HepG2 (cell line): ENCODE results near the gene TMSB15C. TPM values are rescaled to one million over a fixed set of nuclear protein-coding genes. Genes with fewer than 3 reads are reported as not detected.

ENCODE experiments used
- HMGXB4 ChIP-seq, 2 experiments: sonication (generic) in 1 of 2; formaldehyde crosslinking in 1 of 2; IDR thresholded peaks; 2 replicates each; pipeline versions ENCODE4 v1.4.0 to v1.6.1; 2018 to 2020; ENCODE audit warnings: missing genetic modification reagents in 2 of 2, borderline replicate concordance in 1 of 2, low read depth in 1 of 2, mild to moderate bottlenecking in 1 of 2, missing biosample characterization in 1 of 2
- KLF12 ChIP-seq: sonication (generic); formaldehyde crosslinking; IDR thresholded peaks from 2 replicates; pipeline ENCODE4 v1.4.0; 2020; ENCODE audit warnings: missing genetic modification reagents, borderline replicate concordance
- MYC ChIP-seq: sonication (generic); formaldehyde crosslinking; IDR thresholded peaks from 2 replicates; pipeline ENCODE4 v1.9.0; 2021; ENCODE audit warnings: missing genetic modification reagents, borderline replicate concordance
- NR2F6 ChIP-seq, 2 experiments: IDR thresholded peaks; 2 replicates each; pipeline ENCODE4 v1.6.1; 2016; ENCODE audit warnings: antibody characterized with exemption in 1 of 2, mild to moderate bottlenecking in 1 of 2
- PATZ1 ChIP-seq: sonication (generic); formaldehyde crosslinking; IDR thresholded peaks from 2 replicates; pipeline ENCODE4 v1.4.0; 2020; ENCODE audit warnings: missing genetic modification reagents
- THYN1 ChIP-seq: sonication (generic); formaldehyde crosslinking; IDR thresholded peaks from 2 replicates; pipeline ENCODE4 v1.8.1; 2023; ENCODE audit warnings: low read depth, mild to moderate bottlenecking, moderate library complexity, missing genetic modification reagents, borderline replicate concordance
- ZNF10 ChIP-seq: sonication (generic); formaldehyde crosslinking; IDR thresholded peaks from 2 replicates; pipeline ENCODE4 v1.4.0; 2020; ENCODE audit warnings: mild to moderate bottlenecking, low read depth, missing genetic modification reagents, borderline replicate concordance
- ZNF263 ChIP-seq: sonication (generic); formaldehyde crosslinking; IDR thresholded peaks from 2 replicates; pipeline ENCODE4 v1.4.0; 2020; ENCODE audit warnings: missing genetic modification reagents
- ZNF362 ChIP-seq: sonication (generic); formaldehyde crosslinking; IDR thresholded peaks from 2 replicates; pipeline ENCODE4 v1.4.0; 2020; ENCODE audit warnings: missing genetic modification reagents, mild to moderate bottlenecking, borderline replicate concordance
- ZNF891 ChIP-seq: sonication (generic); formaldehyde crosslinking; IDR thresholded peaks from 2 replicates; pipeline ENCODE4 v1.5.0; 2020; ENCODE audit warnings: mild to moderate bottlenecking, missing genetic modification reagents
- polyA plus RNA-seq, 8 experiments: library from polyadenylated mRNA; depleted of rRNA in 3 of 8; stranded (reverse) in 7 of 8; unstranded in 1 of 8; fragments of >200 nt; fragmentation: Illumina TruSeq in 4 of 8; extraction: Trizol in 4 of 8; gene quantifications; 2 replicates each; pipeline versions ENCODE4 v1.2.1 to v1.2.3, GENCODE V29; 2011 to 2016; ENCODE audit warnings: low read depth in 4 of 8, missing spikeins in 1 of 8, mixed read lengths in 1 of 8; ENCODE audit not compliant: insufficient read depth in 1 of 8
- total RNA-seq, 5 experiments: library from RNA; depleted of rRNA; stranded (reverse); fragments of >200 nt; fragmentation: Illumina TruSeq; extraction: Trizol; gene quantifications; 2 replicates each; pipeline ENCODE4 v1.2.3, GENCODE V29; 2016; ENCODE audit warnings: low read depth in 1 of 5
- TF ChIP-seq, protein P1 (sequence below): sonication (generic); formaldehyde crosslinking; conservative IDR thresholded peaks from 2 replicates; pipeline ENCODE4 v1.4.0; 2020; ENCODE audit warnings: mild to moderate bottlenecking, missing genetic modification reagents, moderate library complexity
- TF ChIP-seq, protein P2 (sequence below): sonication (generic); formaldehyde crosslinking; IDR thresholded peaks from 2 replicates; pipeline ENCODE4 v1.4.0; 2020; ENCODE audit warnings: mild to moderate bottlenecking, missing genetic modification reagents

The TMSB15C gene
- total and polyA plus RNA-seq, 2 of the 13 experiments (the other 11 are each of a cell fraction or from before 2014, with no cell fraction given), result not detected

DNA sequence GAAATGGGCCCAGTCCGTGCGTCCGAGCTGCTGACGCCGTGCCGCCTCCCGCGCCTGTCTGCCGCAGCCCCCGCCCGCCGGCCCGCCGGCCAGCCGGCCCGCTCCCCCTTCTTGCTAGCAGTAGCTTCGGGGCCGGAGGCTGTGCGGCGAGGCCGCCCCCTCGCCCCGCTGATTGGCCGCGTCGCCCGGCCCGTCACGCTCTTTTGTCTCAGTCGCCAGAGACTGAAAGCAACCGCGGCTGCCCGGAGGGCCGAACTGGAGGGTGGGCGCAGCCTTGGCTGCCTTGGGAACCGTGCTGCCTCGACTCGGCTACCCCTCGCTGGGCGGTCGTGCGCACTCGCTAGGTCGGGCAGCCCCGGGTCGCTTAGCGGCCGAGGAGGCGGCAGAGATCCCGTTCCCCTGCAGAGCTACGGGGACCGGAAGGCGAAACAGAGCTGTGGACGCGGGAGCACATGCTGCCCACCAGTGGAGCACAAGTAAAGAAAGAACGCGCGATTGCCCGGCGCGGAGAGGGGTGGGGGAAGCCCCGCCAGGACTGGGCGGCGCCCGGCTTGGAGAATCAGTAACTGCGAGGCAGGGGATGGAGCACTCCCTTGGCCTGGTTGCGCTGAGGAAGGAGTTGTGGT, 36.4 kb upstream of the TMSB15C start, which contains the start of gene ZCCHC18 (continued):
- TF ChIP-seq, protein P1, sequence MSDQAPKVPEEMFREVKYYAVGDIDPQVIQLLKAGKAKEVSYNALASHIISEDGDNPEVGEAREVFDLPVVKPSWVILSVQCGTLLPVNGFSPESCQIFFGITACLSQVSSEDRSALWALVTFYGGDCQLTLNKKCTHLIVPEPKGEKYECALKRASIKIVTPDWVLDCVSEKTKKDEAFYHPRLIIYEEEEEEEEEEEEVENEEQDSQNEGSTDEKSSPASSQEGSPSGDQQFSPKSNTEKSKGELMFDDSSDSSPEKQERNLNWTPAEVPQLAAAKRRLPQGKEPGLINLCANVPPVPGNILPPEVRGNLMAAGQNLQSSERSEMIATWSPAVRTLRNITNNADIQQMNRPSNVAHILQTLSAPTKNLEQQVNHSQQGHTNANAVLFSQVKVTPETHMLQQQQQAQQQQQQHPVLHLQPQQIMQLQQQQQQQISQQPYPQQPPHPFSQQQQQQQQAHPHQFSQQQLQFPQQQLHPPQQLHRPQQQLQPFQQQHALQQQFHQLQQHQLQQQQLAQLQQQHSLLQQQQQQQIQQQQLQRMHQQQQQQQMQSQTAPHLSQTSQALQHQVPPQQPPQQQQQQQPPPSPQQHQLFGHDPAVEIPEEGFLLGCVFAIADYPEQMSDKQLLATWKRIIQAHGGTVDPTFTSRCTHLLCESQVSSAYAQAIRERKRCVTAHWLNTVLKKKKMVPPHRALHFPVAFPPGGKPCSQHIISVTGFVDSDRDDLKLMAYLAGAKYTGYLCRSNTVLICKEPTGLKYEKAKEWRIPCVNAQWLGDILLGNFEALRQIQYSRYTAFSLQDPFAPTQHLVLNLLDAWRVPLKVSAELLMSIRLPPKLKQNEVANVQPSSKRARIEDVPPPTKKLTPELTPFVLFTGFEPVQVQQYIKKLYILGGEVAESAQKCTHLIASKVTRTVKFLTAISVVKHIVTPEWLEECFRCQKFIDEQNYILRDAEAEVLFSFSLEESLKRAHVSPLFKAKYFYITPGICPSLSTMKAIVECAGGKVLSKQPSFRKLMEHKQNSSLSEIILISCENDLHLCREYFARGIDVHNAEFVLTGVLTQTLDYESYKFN (CRISPR knock-in tag), result no peak
- TF ChIP-seq THYN1 (CRISPR knock-in tag) (no peak), PATZ1 (CRISPR knock-in tag) (no peak), ZNF263 (peak; percentile 88), ZNF362 (CRISPR knock-in tag) (no peak), MYC (CRISPR knock-in tag) (no peak), NR2F6 (IDR thresholded peaks at IDR 0.05) (no peak), NR2F6 (CRISPR knock-in tag; IDR thresholded peaks at IDR 0.05) (no peak), KLF12 (CRISPR knock-in tag) (no peak), ZNF891 (CRISPR knock-in tag) (0 out of 2 replicates have a peak, but pooled peaks have one; percentile 30), HMGXB4 (CRISPR knock-in tag; IDR thresholded peaks at IDR 0.05; ENCODE audit: borderline replicate concordance in 1 of 2, low read depth in 1 of 2) (0 out of 4 replicates have a peak, but pooled peaks of 1 of the 2 experiments have one; percentile 19), ZNF10 (CRISPR knock-in tag) (no peak)
- TF ChIP-seq, protein P2, sequence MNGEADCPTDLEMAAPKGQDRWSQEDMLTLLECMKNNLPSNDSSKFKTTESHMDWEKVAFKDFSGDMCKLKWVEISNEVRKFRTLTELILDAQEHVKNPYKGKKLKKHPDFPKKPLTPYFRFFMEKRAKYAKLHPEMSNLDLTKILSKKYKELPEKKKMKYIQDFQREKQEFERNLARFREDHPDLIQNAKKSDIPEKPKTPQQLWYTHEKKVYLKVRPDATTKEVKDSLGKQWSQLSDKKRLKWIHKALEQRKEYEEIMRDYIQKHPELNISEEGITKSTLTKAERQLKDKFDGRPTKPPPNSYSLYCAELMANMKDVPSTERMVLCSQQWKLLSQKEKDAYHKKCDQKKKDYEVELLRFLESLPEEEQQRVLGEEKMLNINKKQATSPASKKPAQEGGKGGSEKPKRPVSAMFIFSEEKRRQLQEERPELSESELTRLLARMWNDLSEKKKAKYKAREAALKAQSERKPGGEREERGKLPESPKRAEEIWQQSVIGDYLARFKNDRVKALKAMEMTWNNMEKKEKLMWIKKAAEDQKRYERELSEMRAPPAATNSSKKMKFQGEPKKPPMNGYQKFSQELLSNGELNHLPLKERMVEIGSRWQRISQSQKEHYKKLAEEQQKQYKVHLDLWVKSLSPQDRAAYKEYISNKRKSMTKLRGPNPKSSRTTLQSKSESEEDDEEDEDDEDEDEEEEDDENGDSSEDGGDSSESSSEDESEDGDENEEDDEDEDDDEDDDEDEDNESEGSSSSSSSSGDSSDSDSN, result peak; percentile 61; the same call in 1 of the 2 replicates
